Measurements from ENCODE around the gene GFRAL.
A peak's percentile ranks its signal among the peaks of the same experiment; 100 is the strongest.

GFRAL gene

DNA sequence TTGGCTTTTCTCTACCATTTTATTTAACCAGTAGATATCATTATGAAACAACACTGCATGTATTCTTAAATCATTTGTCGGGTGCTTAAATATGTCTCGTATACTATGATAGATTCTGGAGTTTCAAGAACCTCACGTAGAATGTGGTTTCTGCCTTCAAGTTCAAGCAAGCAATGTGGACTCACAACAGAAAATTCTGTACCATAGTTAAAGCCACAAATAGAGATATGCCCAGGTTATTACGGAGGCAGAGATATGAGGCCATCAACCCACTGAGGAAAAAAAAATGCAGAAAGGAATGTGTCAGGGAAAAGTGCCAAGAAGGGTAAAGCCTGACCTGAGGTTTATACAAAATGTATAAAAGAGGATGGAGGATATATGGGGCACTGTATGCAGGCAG, 109.9 kb downstream of the GFRAL start:
- DNase-seq, result no peak

- no peak for DNase-seq
These were observed 110.9 kb downstream of the GFRAL start for GRCh38 chr6:55438203-55438602.

- no peak for DNase-seq
These were observed 116.2 kb downstream of the GFRAL start for GRCh38 chr6:55443238-55444134.

GRCh38 chr6:55445648-55446204, 118.5 kb downstream of the GFRAL start:
- peak; percentile 12 for DNase-seq

DNA sequence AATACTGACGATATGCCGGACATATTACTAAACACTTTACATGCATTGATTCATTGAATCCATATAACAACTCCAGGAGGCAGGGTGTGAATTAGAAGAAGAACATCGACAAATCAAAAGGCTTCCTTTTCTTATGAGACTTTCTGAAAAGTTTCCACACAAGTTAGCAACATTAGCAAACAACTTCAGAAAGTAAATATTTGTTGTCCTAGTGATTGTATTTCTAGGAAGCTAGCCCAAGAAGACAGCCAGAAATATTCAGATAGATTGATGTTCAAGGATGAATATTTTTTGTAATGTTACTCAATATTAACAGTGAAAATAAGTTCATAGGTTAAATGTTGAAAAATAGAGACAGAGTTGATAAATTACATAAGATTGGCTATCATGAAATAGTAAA, 120.6 kb downstream of the GFRAL start:
- no peak for DNase-seq

DNA sequence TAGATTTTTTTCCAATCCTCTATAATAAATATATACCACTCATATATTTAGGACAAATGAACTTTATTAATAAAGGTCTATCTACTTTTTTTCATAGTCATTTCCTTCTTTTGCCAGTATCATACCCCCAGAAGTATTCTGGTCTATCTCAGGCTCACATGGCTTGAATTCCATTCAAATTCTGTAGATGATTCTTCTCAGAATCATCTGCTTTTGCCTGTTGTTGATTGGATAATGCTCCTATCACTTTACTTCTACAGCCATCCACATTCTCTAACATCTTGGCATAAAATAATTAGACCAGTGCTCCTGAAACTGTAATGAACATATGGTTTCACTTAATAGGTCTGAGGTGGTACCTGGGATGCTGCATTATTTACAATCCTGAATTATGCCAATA, 121.2 kb downstream of the GFRAL start:
- DNase-seq, result no peak

- no peak for DNase-seq
These were observed 122.0 kb downstream of the GFRAL start for GRCh38 chr6:55449225-55449624.

DNA sequence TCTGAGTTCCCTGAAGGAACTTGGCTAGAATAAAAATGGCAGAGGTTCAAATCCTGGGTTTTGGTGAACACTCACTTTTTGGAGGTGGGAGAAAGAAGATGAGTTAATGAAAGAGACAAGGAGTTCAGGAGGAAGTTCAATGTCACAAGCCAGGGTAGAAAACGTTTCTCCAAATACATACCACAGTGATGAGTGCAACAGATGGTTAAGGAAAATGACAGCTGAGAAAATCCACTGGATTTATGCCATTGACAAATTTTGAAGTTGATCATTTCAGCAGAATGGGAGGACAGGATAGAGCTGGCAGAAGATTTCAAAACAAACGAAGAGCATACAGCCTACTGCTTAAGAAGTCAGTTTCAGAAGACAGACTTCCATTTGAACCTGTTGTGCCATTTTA, 122.7 kb downstream of the GFRAL start:
- DNase-seq, result no peak

Measured in suppressor macrophage treated with lipopolysaccharide for 4 hours (primary cell).